SK-N-SH (cell line): ENCODE measurements around the gene FSD2. TPM values are rescaled to one million over a fixed set of nuclear protein-coding genes. Genes with fewer than 3 reads are reported as not detected.

ENCODE experiments used
- CTCF ChIA-PET: fragments of 300-600, 350-600 bp; formaldehyde crosslinking; extraction: SDS; loops from one replicate; lab custom pipeline; 2021; lab: Yijun Ruan, JAX
- POLR2A ChIA-PET: fragments of 350-600 bp; sonication (Branson Sonifier 250); formaldehyde crosslinking; extraction: SDS; loops from one replicate; lab custom pipeline; 2020; ENCODE audit warnings: antibody characterized with exemption, inconsistent platforms; lab: Yijun Ruan, JAX
- DNase-seq: peaks from one replicate; pipeline ENCODE4 v3.0.0; 2012
- H2AFZ ChIP-seq: fragments of 200-600 bp; sonication (generic); 2 replicates; pipeline ENCODE4 v1.8.1; 2016; ENCODE audit warnings: antibody characterized with exemption, mild to moderate bottlenecking, low read depth
- H3F3A ChIP-seq: fragments of 200-600 bp; sonication (generic); replicated peaks from 2 replicates; pipeline ENCODE3; 2016; ENCODE audit warnings: antibody characterized with exemption, mild to moderate bottlenecking; ENCODE audit not compliant: insufficient read depth
- H3K27ac ChIP-seq, 2 experiments: fragments of 200-500 bp in 1 of 2; fragments of 200-600 bp in 1 of 2; sonication (Bioruptor generic) in 1 of 2; sonication (generic), shearing (Covaris generic) in 1 of 2; 2 replicates each; pipeline versions ENCODE4 v1.5.1 to v1.6.1; 2014 to 2016; ENCODE audit warnings: low read depth in 2 of 2, inconsistent platforms in 1 of 2, low read length in 1 of 2, mild to moderate bottlenecking in 1 of 2, mixed read lengths in 1 of 2
- H3K27me3 ChIP-seq: fragments of 200-600 bp; sonication (generic), shearing (Covaris generic); 2 replicates; pipeline ENCODE4 v1.6.1; 2016; ENCODE audit warnings: mixed run types; ENCODE audit not compliant: insufficient read depth
- H3K36me3 ChIP-seq, 2 experiments: fragments of 200-500 bp in 1 of 2; fragments of 200-600 bp in 1 of 2; sonication (Bioruptor generic) in 1 of 2; sonication (generic) in 1 of 2; replicated peaks in 1 of 2; 2 replicates each; pipeline versions ENCODE3 to v1.5.1; 2014 to 2016; ENCODE audit warnings: low read length in 1 of 2, mild to moderate bottlenecking in 1 of 2; ENCODE audit not compliant: insufficient read depth in 2 of 2, control insufficient read depth in 1 of 2
- H3K4me1 ChIP-seq, 2 experiments: fragments of 200-500 bp in 1 of 2; fragments of 200-600 bp in 1 of 2; sonication (Bioruptor generic) in 1 of 2; sonication (generic), shearing (Covaris generic) in 1 of 2; 2 replicates each; pipeline versions ENCODE4 v1.5.1 to v1.6.1; 2014 to 2016; ENCODE audit warnings: low read depth in 1 of 2, low read length in 1 of 2, mixed run types in 1 of 2; ENCODE audit not compliant: insufficient read depth in 2 of 2, control insufficient read depth in 1 of 2
- H3K4me2 ChIP-seq: fragments of 200-600 bp; sonication (generic), shearing (Covaris generic); 2 replicates; pipeline ENCODE4 v1.6.1; 2017; ENCODE audit warnings: mixed run types
- H3K4me3 ChIP-seq, 2 experiments: fragments of 200-500 bp in 1 of 2; fragments of 200-600 bp in 1 of 2; sonication (Bioruptor generic) in 1 of 2; sonication (generic), shearing (Covaris generic) in 1 of 2; 2 replicates each; pipeline versions ENCODE4 v1.5.1 to v1.8.1; 2014 to 2016; ENCODE audit warnings: low read depth in 2 of 2, inconsistent platforms in 1 of 2, low read length in 1 of 2, mild to moderate bottlenecking in 1 of 2, mixed read lengths in 1 of 2, moderate library complexity in 1 of 2
- H3K79me2 ChIP-seq: fragments of 200-600 bp; sonication (generic); 2 replicates; pipeline ENCODE4 v1.8.1; 2017; ENCODE audit warnings: mild to moderate bottlenecking; ENCODE audit not compliant: insufficient read depth
- H3K9ac ChIP-seq: fragments of 200-600 bp; sonication (generic); 2 replicates; pipeline ENCODE4 v1.6.1; 2017; ENCODE audit warnings: mixed run types
- H3K9me2 ChIP-seq: fragments of 200-600 bp; sonication (generic); 2 replicates; pipeline ENCODE4 v1.6.1; 2017; ENCODE audit warnings: mixed run types
- H3K9me3 ChIP-seq: fragments of 200-600 bp; sonication (generic); 2 replicates; pipeline ENCODE4 v1.6.1; 2017; ENCODE audit warnings: mixed run types, mild to moderate bottlenecking, moderate library complexity
- H4K20me1 ChIP-seq: fragments of 200-600 bp; sonication (generic); 2 replicates; pipeline ENCODE4 v1.6.1; 2017; ENCODE audit warnings: mild to moderate bottlenecking, mixed run types; ENCODE audit not compliant: insufficient read depth
- CHD2 ChIP-seq: fragments of 150-350 bp; IDR thresholded peaks from 2 replicates; pipeline ENCODE4 v1.6.1; 2018; ENCODE audit warnings: low read length; ENCODE audit not compliant: partially characterized antibody
- CTCF ChIP-seq: fragments of 200-600 bp; sonication (generic); IDR thresholded peaks from 2 replicates; pipeline ENCODE4 v1.6.1; 2017; ENCODE audit warnings: antibody characterized with exemption, mild to moderate bottlenecking, moderate library complexity
- ELF1 ChIP-seq: IDR thresholded peaks from 2 replicates; pipeline ENCODE4 v1.4.0; 2012
- EP300 ChIP-seq, 2 experiments: IDR thresholded peaks; 2 replicates each; pipeline versions ENCODE4 v1.4.0 to v1.6.1; 2012; ENCODE audit warnings: borderline replicate concordance in 1 of 2, low read depth in 1 of 2, low read length in 1 of 2
- EZH2phosphoT487 ChIP-seq: fragments of 200-600 bp; sonication (generic); IDR thresholded peaks from 2 replicates; pipeline ENCODE4 v1.6.1; 2017; ENCODE audit warnings: low read depth, mixed run types, mild to moderate bottlenecking, antibody characterized with exemption, moderate library complexity, borderline replicate concordance
- FOSL2 ChIP-seq: IDR thresholded peaks from 2 replicates; pipeline ENCODE4 v1.4.0; 2012; ENCODE audit warnings: low read depth, mild to moderate bottlenecking, moderate library complexity, borderline replicate concordance
- IRF3 ChIP-seq: fragments of 150-350 bp; IDR thresholded peaks from 2 replicates; pipeline ENCODE4 v1.6.1; 2016; ENCODE audit warnings: mild to moderate bottlenecking, low read depth, low read length
- MAX ChIP-seq: IDR thresholded peaks from 2 replicates; pipeline ENCODE4 v1.4.0; 2012; ENCODE audit warnings: low read depth
- MEF2A ChIP-seq: IDR thresholded peaks from 2 replicates; pipeline ENCODE4 v1.4.0; 2012; ENCODE audit warnings: low read depth, borderline replicate concordance
- MXI1 ChIP-seq: IDR thresholded peaks from 2 replicates; pipeline ENCODE4 v1.6.1; 2012; ENCODE audit warnings: mild to moderate bottlenecking, low read depth, low read length, improper control_type of control experiment
- NRF1 ChIP-seq: IDR thresholded peaks from 2 replicates; pipeline ENCODE4 v1.6.1; 2012; ENCODE audit warnings: low read depth, mild to moderate bottlenecking, low read length
- POLR2AphosphoS5 ChIP-seq: IDR thresholded peaks from 2 replicates; pipeline ENCODE4 v1.6.1; 2012; ENCODE audit warnings: low read depth, low read length
- RAD21 ChIP-seq: IDR thresholded peaks from 2 replicates; pipeline ENCODE4 v1.6.1; 2012; ENCODE audit warnings: mild to moderate bottlenecking, low read length
- RXRA ChIP-seq: IDR thresholded peaks from 2 replicates; pipeline ENCODE4 v1.4.0; 2012; ENCODE audit warnings: low read depth, mild to moderate bottlenecking, borderline replicate concordance
- SIN3A ChIP-seq: IDR thresholded peaks from 2 replicates; pipeline ENCODE4 v1.6.1; 2012; ENCODE audit warnings: low read depth, mild to moderate bottlenecking, low read length, moderate library complexity, borderline replicate concordance
- TAF1 ChIP-seq: IDR thresholded peaks from 2 replicates; pipeline ENCODE4 v1.6.1; 2012; ENCODE audit warnings: low read depth, mild to moderate bottlenecking, low read length, moderate library complexity, borderline replicate concordance
- TCF12 ChIP-seq: IDR thresholded peaks from 2 replicates; pipeline ENCODE4 v1.4.0; 2012
- TEAD4 ChIP-seq: IDR thresholded peaks from 2 replicates; pipeline ENCODE4 v1.4.0; 2012; ENCODE audit warnings: mild to moderate bottlenecking, borderline replicate concordance; ENCODE audit not compliant: insufficient read depth
- WGBS: methylation state at CpG from one replicate; pipeline ENCODE4 v1.1.6; 2017; ENCODE audit warnings: low lambda C conversion rate; 5-methylcytosine and 5-hydroxymethylcytosine counted together
- polyA plus RNA-seq, 3 experiments: library from polyadenylated mRNA; depleted of rRNA; stranded (reverse); fragments of >200 nt; gene quantifications; 2 replicates each; pipeline ENCODE4 v1.2.3, GENCODE V29; 2012
- TF ChIP-seq, protein P1 (sequence below): IDR thresholded peaks from 2 replicates; pipeline ENCODE4 v1.4.0; 2012; ENCODE audit warnings: low read depth, borderline replicate concordance

Gene FSD2
- polyA plus RNA-seq, 1 of the 3 experiments (the other 2 are of a cell fraction): not detected

- Histone ChIP-seq H3K27ac (no peak overlapping the region), H3K9me3 (no peaks in the 10 kb centered on the region), H4K20me1 (no peaks in the 10 kb centered on the region), H3K4me1 (peaks cover 0 to 5% of the 10 kb centered on the region in 2 experiments; a peak in 2 of 4 replicates), H3K4me3 (no peak overlapping the region), H3F3A (no peaks in the 10 kb centered on the region), H2AFZ (no peak overlapping the region), H3K9me2 (no peaks in the 10 kb centered on the region), H3K79me2 (no peaks in the 10 kb centered on the region), H3K4me2 (no peak overlapping the region), H3K36me3 (no peaks in the 10 kb centered on the region), H3K9ac (no peak overlapping the region), H3K27me3 (no peaks in the 10 kb centered on the region)
- DNase-seq: no peak
- ChIA-PET POLR2A (interaction anchor here (1.0 kb wide), 1 partner anchor 54 kb away, joined by 3 read pairs; no protein-coding TSS in a partner anchor), CTCF (interaction anchor here (1.1 kb wide), 1 partner anchor 207 kb away, joined by 4 read pairs; the partner anchor contains the start of gene C15orf40)
- 51% methylated on average over 2 of the region's 2 CpGs for WGBS
- no peak for TF ChIP-seq SIN3A
- no peak for TF ChIP-seq ELF1
- TF ChIP-seq CHD2: no peak
- TF ChIP-seq, protein P1, sequence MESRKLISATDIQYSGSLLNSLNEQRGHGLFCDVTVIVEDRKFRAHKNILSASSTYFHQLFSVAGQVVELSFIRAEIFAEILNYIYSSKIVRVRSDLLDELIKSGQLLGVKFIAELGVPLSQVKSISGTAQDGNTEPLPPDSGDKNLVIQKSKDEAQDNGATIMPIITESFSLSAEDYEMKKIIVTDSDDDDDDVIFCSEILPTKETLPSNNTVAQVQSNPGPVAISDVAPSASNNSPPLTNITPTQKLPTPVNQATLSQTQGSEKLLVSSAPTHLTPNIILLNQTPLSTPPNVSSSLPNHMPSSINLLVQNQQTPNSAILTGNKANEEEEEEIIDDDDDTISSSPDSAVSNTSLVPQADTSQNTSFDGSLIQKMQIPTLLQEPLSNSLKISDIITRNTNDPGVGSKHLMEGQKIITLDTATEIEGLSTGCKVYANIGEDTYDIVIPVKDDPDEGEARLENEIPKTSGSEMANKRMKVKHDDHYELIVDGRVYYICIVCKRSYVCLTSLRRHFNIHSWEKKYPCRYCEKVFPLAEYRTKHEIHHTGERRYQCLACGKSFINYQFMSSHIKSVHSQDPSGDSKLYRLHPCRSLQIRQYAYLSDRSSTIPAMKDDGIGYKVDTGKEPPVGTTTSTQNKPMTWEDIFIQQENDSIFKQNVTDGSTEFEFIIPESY: no peak
- no peak for TF ChIP-seq FOSL2
- no peak for TF ChIP-seq MXI1
- TF ChIP-seq RAD21: no peak
- TF ChIP-seq RXRA: no peak
- no peak for TF ChIP-seq MEF2A
- no peak for TF ChIP-seq IRF3
- TF ChIP-seq MAX: no peak
- no peak for TF ChIP-seq EP300 (IDR thresholded peaks at IDR 0.05; ENCODE audit: borderline replicate concordance in 1 of 2, low read depth in 1 of 2, low read length in 1 of 2)
- TF ChIP-seq NRF1: no peak
- no peak for TF ChIP-seq TAF1
- no peak for TF ChIP-seq CTCF
- no peak for TF ChIP-seq TCF12
- no peak for TF ChIP-seq POLR2AphosphoS5
- no peak for TF ChIP-seq TEAD4
- no peak for TF ChIP-seq EZH2phosphoT487
These were observed 1.9 kb downstream of the FSD2 start for GRCh38 chr15:82803793-82804574.
